Stimulated activated CD4-positive, alpha-beta T cell treated with anti-CD3 and anti-CD28 coated beads, TNF-alpha, amount 100 ng/mL, for 48 hours (primary cell): ENCODE results near the gene KCNK4.

Experiments used
- DNase-seq, 3 donors: peaks; one replicate each; pipeline ENCODE4 v3.0.0-alpha.2; 2020; ENCODE audit warnings: low read depth in 3 of 3

The KCNK4 gene

DNA sequence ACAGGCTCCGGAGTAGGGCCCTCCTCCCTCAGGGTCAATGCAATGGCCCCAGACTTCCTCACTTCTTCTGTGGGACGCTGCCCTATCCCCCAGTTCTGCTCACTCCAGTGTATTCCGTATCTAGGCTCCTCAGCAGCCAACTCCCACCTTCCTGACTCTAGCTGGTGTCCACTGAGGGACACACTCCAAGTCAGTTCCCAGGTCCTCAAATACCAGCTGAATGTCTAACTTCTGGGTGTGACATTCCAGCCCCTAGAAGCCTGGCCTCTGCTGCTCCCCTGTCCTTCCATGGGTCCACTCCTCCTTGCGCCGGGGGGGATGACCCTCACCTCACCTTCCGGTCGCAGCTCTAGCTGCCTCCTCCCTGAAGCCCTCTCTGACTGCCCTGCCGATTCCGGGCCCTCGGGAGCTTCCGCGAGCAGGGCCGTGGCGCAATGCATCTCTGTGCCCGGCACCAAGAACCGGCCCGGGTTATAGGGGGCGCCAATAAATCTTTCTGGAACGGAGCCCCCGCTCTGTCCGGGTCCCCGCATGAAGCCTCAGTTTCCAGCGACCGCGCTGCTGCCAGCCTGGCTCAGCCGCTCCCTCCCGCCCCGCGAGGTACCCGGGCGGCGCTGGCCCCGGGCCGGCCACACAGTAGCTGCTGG is 22.1 kb upstream of the KCNK4 start:
- DNase-seq: no peak

DNA sequence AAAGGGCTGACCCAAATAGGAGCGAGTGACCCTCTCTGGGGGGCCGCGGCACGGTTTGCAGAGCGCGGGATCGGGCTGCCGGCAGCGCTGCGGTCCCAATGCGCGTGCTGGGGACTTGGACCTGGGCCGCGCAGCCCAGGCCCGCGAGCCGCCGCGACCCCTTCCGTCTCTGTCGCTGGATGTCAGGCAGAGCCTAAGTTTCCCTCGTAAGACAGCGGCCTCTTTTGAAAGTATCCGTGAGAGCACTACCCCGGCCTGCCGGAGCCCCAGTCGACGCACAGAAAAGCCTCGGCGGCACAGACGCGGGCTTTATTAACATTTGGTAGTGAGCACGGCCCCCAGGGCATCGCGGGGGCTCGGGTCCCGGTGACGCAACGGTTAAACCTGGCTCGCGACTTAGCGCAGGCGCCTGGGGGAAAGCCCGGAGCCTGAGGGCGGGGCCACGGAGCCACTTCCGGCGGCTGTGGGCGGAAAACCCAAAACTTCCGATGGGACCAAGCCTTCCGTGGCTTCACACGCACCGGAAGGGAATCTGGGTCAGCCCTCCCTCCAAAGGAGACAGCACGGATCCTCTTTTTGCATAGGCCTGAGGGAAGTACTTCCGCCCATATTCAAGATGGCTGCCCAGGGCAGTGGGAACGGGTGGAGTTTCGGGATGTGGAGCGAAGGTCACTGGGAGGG is 21.4 kb upstream of the KCNK4 start:
- DNase-seq: peak; percentile 94 to 96 (median 95)

DNA sequence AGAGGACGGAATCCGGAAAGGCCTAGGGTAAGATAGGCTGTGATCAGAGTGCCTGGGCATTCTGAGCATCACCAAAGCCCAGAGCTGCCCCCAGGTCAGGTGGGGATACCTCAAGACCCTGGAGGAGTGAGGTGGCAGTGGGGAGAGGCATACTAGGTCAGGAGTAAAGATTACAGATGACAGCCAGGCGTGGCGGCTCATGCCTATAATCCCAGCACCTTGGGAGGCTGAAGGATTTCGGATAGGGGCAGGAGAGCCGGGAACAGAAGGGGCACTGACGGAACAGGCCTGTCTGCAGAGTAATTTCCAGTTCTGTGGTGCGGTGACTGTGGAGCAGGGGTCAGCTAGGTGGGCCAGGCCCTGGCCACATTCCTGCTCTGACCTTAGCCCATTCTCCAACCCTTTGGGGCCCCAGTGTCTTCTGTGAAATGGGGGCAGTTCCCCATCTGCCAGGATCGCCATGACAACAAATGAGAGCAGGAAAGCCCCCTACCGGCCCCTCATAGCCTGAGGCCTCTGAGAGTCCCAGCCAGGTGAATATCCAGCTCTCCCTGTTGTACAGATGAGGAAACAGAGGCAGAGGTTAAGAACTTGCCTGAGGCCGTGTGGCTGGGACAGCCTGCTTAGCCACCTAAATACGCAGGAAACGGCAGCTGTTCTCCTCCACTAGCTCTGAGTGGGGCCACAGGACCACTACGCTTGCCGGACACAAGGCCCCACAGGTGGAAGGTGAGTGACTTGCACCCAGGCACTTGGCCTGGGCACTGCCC is 15.9 kb upstream of the KCNK4 start:
- DNase-seq: no peak

DNA sequence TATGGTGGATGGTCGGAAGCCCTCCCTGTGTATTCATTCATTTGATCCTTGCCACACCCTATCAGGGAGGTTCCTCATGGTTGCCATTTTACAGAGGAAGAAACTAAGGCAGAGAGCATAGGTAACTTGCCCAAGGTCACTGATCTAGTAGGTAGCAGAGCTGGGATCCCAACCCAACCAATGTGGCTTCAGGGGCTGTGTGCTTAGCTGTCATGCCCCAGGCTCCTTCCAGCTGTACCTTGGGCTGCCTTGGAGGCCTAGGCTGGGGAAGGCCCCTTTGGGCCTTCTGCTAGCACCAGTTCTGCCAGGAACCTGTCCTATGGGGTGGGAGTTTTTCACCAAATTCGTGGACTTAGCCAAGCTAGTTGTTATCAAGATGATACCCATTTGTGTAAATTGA is 15.3 kb upstream of the KCNK4 start:
- DNase-seq: no peak

DNA sequence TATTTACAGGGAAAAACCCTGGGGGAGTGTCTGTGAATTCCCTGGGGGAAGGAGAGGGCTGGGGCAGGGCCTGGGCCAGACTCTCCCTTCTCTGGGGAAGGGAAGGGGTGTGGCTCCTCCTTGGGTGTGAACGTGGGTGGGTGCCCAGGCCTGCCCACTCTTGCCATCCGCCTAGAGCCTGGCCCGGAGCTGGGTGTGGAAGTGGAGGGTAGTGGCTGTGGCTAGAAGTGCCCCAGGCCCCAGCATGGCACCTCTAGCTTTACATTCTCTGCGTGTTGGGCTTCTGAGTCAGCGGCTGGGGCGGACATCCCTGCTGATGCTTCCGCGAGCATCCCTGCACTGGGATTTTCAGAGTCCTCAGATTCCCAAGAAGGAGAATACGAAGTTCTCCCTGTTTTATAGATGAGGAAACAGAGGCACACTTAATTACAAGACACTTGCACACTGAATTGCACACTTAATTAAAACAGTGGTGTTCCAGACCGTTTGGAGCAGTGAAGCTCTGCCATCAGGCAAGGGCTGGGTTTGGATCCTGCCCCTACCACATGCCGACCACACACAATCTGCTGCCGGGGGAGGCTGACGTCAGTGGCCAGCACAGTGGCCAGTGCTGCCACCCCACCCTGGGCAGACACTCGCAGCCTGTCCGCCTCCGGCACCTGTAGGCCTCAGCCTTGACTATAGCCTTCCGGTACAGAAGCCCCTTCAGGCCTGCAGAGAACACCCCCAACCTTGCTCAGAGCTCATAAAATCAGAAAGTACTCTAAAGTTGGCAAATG is 14.3 kb upstream of the KCNK4 start:
- DNase-seq: no peak

DNA sequence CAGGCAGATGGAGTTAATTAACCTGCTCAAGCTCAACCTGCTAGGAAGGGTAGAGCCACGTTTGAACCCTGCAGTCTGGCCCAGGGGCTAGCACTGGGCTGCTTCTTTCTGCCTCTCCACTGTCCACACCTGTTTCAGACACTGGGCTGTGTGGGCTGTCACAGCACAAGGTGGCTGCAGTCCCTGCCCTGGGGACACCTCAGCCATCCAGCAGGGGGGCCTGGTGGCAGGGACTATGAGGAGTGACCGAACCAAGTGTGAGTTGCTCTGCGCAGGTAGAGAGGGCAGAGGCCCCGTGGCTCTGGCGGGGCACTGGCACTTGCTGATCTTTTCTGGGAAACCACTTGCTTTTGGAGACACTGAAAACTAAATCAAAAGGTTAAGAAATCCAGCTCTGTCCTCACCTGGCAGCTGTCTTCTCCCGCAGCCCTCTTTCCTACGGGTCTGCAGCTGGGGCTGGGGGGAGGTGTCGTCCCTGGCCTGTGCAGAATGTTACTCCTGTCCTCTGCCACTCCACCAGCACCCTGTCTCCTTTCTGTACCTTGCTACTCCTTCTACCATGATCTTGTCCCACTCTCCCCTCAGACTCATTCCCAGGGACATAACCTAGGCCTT is 12.4 kb upstream of the KCNK4 start:
- no peak for DNase-seq

DNA sequence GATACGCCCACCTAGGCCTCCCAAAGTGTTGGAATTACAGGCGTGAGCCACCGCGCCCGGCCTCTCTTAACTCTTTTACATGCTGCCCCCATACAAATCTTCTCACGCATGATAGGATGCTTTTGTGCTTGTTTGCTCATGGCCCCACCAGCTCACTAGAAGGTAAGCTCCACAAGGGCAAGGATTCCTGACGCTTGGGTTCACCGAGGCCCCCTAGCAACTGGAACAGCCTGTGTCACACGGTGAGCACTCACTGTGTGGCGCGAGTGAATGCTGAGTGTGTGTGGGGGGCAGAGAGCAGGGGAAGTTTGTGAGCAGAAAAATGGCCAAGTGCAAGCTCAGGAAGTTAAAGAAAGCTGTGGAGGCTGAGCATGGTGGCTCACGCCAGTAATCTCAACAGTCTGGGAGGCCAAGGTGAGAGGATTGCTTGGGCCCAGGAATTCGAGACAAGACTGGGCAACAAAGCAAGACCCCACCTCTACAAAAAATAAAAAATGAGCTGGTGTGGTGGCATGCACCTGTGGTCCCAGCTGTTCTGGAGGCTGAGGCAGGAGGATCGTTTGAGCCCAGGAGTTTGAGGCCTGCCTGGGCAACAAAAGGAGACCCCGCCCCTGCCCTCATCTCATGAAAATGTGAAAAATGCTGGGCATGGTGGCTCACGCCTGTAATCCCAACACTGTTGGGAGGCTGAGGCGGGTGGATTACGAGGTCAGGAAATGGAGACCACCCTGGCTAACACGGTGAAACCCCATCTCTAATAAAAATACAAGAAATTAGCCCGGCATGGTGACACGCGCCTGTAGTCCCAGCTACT is 8.9 kb upstream of the KCNK4 start:
- no peak for DNase-seq

DNA sequence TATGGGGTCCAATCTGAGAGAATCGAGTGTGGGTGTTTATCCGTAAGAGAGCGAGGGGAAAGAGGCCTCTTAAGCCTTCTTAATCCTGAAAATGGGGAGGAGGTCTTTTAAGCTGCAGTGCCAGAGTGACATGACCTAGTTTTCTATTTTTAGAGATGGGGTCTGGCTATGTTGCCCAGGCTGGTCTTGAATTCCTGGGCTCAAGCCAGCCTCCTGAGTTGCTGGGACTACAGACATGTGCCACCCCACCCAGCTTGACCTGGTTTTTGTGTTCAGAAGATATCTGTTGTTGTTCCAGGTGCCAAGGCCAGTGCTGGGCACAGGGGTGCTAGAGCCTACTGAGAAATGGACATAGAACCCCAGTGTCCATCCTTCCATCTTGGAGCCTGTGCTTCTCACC is 8.0 kb upstream of the KCNK4 start:
- DNase-seq: no peak

DNA sequence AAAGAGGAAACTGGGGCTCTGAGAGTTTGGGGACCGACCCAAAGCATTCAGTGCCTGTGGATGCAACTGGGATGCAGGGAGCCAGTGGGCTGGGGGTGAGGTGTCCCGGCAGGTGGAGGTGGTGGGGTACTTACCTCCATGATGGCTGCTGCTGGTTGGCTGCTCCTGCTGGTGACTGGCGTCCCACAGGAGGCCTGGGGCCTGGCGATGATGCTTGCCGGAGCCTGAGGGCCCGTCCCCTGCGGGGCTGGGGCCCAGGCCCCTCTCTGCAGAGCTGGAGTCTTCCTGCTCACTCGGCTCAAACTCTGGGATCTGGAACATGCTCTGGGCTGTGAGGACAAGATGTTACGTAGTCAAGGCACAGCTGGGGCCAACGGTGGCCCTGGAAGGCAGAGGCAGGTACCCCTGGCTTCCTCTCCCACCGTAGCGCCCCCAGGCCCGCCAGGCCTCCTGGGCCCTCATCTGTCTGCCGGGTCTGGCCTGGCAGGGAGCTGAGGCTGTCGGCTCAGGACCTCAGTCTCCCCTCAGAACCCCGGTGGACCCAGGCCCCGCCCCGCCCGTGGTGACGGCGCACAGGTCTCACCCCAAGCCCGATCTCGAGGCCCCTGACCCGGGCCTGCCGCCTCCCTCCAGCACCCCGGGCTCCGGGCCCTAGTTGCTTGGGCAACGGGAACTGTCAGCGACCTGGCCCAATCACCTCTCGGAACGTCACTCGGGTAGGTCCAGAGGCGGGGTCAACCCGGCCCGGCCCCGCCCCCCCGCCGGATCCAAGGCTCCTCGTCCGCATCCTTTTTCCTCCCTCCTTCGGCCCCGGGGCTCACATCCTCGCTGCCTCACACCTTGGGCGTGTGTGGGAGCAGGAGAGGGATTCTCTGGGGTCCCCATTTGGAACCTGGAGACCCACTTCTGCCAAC is 6.8 kb upstream of the KCNK4 start, which contains the start of gene BAD:
BAD (minus strand) TSS at position 618 of the 914 bp plus-strand sequence; CDS start at position 321, 297 bp downstream.
- DNase-seq: peak; percentile 87 to 90 (median 87)

DNA sequence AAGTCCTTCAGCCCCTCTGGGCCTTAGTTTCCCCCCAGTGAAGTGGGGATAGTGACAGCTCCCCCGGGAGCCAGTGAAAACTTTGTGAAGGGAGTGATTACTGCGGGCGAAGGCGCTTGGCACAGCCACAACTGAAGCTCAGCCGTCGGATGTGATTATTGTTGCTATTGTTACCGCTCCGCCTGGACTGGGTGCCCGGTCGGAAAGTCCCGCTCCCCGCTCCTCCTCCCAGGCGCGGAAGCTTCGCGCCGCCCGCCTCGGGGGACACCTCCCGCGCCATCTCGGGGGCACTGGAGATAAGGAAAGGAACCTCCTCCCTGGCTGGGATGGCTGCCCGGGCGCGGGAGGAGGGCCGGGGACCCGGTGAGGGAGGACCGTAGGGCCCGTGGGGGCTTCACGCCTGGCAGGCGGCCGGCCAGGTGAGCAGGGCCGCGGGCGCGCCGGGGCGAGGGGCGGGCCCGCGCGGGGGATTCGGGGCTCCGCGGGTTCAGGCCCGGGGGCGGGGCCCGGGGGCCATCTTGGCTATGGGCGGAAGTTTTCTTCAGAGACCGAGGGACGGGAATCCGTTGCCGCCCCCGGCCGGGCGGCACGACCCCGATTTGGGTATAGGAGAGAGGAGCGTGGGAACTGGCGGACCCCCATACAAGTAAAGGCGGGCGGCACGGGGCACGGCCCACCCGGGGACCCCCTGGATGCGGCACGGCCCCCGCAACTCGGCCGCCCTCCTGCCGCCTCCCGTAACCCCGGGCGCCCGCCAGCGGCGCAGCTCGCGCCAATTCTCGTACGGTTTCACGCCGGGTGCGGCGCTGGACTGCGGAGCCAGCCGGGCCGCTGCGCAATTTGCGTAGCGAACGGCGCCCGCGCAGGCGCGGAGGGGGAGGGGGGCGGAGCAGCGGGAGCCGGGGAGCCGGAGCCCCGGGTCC is 5.9 kb upstream of the KCNK4 start, which contains the start of gene GPR137:
GPR137 (plus strand) TSS at position 887 of the 923 bp plus-strand sequence. CDS start 677 bp downstream, outside the sequence.
- peak; percentile 74 to 87 (median 82) for DNase-seq

DNA sequence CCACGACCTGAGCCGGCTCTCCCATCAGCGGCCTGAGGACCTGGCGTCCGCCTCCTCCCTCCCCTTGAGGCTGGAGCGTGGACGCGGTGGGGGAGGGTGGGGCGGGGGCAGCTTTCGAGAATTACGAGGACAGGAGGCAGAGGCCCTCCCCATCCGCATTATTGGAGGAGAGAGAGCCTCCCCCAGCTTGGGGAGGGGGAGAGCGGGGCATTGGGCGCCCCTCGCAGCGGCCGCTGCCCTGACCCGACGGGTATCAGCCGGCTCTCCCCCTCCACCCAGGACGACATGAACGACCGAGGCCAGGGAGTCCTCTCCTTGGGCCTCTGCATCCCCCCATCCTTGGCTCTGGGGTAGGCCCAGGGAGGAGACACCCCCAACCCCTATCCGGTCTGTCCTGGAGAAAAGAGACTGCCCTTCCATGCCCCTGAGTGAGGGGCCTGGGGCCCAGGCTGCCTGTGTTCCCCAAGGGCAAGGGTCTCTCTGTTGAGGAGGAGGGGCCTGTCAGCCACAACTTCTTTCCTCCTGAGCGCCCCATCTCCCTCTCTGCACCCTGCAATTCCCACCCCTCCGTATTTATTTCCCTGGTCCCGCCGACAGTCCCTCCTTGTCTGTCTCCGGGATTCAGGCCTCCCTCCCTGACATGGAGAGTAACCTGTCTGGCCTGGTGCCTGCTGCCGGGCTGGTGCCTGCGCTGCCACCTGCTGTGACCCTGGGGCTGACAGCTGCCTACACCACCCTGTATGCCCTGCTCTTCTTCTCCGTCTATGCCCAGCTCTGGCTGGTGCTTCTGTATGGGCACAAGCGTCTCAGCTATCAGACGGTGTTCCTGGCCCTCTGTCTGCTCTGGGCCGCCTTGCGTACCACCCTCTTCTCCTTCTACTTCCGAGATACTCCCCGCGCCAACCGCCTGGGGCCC is 5.0 kb upstream of the KCNK4 start:
- DNase-seq: no peak

DNA sequence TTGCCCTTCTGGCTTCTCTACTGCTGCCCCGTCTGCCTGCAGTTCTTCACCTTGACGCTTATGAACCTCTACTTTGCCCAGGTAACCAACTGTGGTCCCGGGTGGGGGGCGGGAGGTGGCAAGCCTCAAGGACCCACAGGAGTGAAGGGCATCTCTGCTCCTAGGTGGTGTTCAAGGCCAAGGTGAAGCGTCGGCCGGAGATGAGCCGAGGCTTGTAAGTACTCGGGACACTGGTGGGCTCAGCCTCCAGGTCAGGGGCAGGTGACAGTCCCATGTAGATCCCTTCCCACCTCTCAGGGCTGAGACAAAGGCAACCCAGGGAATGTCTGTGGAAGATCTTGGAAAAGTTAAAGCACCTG is 4.3 kb upstream of the KCNK4 start:
- no peak for DNase-seq

DNA sequence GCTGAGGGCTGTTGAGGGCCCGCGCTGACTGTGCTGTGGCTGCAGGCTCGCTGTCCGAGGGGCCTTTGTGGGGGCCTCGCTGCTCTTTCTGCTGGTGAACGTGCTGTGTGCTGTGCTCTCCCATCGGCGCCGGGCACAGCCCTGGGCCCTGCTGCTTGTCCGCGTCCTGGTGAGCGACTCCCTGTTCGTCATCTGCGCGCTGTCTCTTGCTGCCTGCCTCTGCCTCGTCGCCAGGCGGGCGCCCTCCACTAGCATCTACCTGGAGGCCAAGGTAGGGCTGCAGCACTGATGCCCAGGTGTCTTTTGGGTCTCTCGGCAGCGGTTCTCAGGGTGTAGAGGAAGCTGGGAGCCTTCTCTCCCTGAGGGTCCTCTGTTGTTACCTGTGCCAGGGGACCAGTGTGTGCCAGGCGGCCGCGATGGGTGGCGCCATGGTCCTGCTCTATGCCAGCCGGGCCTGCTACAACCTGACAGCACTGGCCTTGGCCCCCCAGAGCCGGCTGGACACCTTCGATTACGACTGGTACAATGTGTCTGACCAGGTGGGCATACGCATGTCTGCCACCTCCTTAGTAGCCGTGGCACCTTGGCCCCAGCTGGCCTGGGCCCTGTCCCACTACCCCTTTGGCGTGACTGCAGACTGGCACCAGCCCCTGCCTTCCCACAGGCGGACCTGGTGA is 3.3 kb upstream of the KCNK4 start:
- DNase-seq: no peak

DNA sequence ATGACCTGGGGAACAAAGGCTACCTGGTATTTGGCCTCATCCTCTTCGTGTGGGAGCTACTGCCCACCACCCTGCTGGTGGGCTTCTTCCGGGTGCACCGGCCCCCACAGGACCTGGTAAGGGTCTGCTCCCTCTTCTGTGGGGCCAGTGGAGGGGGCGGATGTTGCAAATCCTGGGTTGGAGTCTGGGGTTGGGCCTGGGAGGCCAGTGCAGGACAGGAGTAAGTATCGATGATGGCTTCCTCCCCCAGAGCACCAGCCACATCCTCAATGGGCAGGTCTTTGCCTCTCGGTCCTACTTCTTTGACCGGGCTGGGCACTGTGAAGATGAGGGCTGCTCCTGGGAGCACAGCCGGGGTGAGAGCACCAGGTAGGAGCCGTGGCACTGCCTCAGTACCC is 2.8 kb upstream of the KCNK4 start:
- DNase-seq: no peak

DNA sequence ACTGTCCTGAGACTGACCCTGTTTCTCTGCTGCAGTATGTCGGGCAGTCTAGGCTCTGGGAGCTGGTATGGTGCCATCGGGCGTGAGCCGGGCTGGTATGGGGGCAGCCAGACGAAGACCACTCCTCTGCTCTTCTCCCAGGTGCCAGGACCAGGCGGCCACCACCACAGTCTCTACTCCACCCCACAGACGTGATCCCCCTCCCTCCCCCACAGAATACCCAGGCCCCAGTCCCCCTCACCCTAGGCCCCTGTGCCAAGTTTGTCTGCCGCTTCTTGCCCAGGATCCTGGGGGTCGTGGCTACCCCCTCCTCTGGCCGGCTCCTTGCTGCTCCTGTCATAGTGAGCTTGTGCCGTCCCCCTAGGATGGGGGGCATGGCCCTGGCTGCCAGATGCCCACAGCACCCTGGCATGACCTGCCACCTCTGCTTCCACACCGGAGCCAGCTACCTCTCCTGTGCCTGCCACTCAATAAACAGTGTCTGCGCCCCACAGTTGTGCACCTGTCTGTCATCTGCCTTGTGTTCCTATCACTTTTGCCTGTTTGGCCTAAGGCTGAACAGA is 2.0 kb upstream of the KCNK4 start:
- DNase-seq: no peak
